ENCODE measurements around the gene PODN. TPM values are rescaled to one million over a fixed set of nuclear protein-coding genes. Genes with fewer than 3 reads are reported as not detected.

The PODN gene
- total RNA-seq, 4 donors from 2014 or later = 78.6 to 150 (median 113) TPM

GRCh38 chr1:53112861-53113260 is 50.8 kb downstream of the PODN start:
- Histone ChIP-seq H3K27ac (replicated peaks in 1 of 4) (no peak overlapping the region), H3K36me3 (no peaks in the 10 kb centered on the region), H3K27me3 (peaks cover 0 to 7% (median 0%) of the 10 kb centered on the region in 4 donors), H3K4me1 (peaks cover 11 to 31% (median 20%) of the 10 kb centered on the region in 4 donors), H3K9me3 (peaks cover 0 to 7% (median 3%) of the 10 kb centered on the region in 4 donors), H3K4me3 (no peak overlapping the region)
- intact Hi-C loops (cut with DNase I) = no loop called here
- TF ChIP-seq CTCF (IDR thresholded peaks at IDR 0.05) = no peak
- no peak for TF ChIP-seq EP300 (IDR thresholded peaks at IDR 0.05)
- TF ChIP-seq POLR2AphosphoS5 (IDR thresholded peaks at IDR 0.05) = no peak
- TF ChIP-seq POLR2A (IDR thresholded peaks at IDR 0.05; ENCODE audit: low read depth) = no peak
- WGBS = 88% methylated on average over 4 of the region's 4 CpGs
- DNase-seq (ENCODE audit: extremely low spot score) = no peak

GRCh38 chr1:53114090-53114489 is 52.1 kb downstream of the PODN start:
- Histone ChIP-seq H3K4me1 (peaks cover 9 to 27% (median 15%) of the 10 kb centered on the region in 4 donors), H3K9me3 (peaks cover 0 to 7% (median 3%) of the 10 kb centered on the region in 4 donors), H3K27ac (replicated peaks in 1 of 4) (no peak overlapping the region), H3K27me3 (peaks cover 0 to 7% (median 0%) of the 10 kb centered on the region in 4 donors), H3K4me3 (no peak overlapping the region), H3K36me3 (no peaks in the 10 kb centered on the region)
- DNase-seq (ENCODE audit: extremely low spot score) = no peak
- intact Hi-C loops (cut with DNase I) = no loop called here
- TF ChIP-seq CTCF (IDR thresholded peaks at IDR 0.05) = no peak
- TF ChIP-seq POLR2AphosphoS5 (IDR thresholded peaks at IDR 0.05) = no peak
- no peak for TF ChIP-seq POLR2A (IDR thresholded peaks at IDR 0.05; ENCODE audit: low read depth)
- no peak for TF ChIP-seq EP300 (IDR thresholded peaks at IDR 0.05)
- WGBS = 84% methylated on average over 4 of the region's 6 CpGs

GRCh38 chr1:53114581-53115400 is 52.8 kb downstream of the PODN start:
- Histone ChIP-seq H3K27me3 (peaks cover 0 to 7% (median 0%) of the 10 kb centered on the region in 4 donors), H3K9me3 (peaks cover 0 to 7% (median 3%) of the 10 kb centered on the region in 4 donors), H3K4me3 (no peak overlapping the region), H3K27ac (replicated peaks in 1 of 4) (no peak overlapping the region), H3K36me3 (no peaks in the 10 kb centered on the region), H3K4me1 (peaks cover 2 to 20% (median 8%) of the 10 kb centered on the region in 4 donors)
- intact Hi-C loops (cut with DNase I) = no loop called here
- WGBS = 97% methylated on average over 17 of the region's 24 CpGs
- no peak for TF ChIP-seq EP300 (IDR thresholded peaks at IDR 0.05)
- no peak for TF ChIP-seq CTCF (IDR thresholded peaks at IDR 0.05)
- TF ChIP-seq POLR2AphosphoS5 (IDR thresholded peaks at IDR 0.05) = no peak
- TF ChIP-seq POLR2A (IDR thresholded peaks at IDR 0.05; ENCODE audit: low read depth) = no peak
- DNase-seq (ENCODE audit: extremely low spot score) = no peak

GRCh38 chr1:53115403-53116306 is 53.6 kb downstream of the PODN start:
- no peaks in the 10 kb centered on the region for H3K36me3 ChIP-seq
- peaks cover 0 to 7% (median 3%) of the 10 kb centered on the region in 4 donors for H3K9me3 ChIP-seq
- H3K27me3 ChIP-seq = peaks cover 0 to 7% (median 0%) of the 10 kb centered on the region in 4 donors
- H3K27ac ChIP-seq (replicated peaks in 1 of 4) = no peak overlapping the region
- no peak for TF ChIP-seq EP300 (IDR thresholded peaks at IDR 0.05)
- no peak for TF ChIP-seq POLR2AphosphoS5 (IDR thresholded peaks at IDR 0.05)
- no peak for TF ChIP-seq POLR2A (IDR thresholded peaks at IDR 0.05; ENCODE audit: low read depth)
- no peak for TF ChIP-seq CTCF (IDR thresholded peaks at IDR 0.05)
- no peak overlapping the region for H3K4me3 ChIP-seq
- intact Hi-C loops (cut with DNase I) = no loop called here
- H3K4me1 ChIP-seq = peaks cover 0 to 14% (median 3%) of the 10 kb centered on the region in 4 donors
- no peak for DNase-seq (ENCODE audit: extremely low spot score)
- WGBS = 70% methylated on average over 13 of the region's 20 CpGs

Data from esophagus muscularis mucosa (tissue), 4 donors.